Keratinocyte (primary cell): ENCODE results near the gene S100A14. TPM values are rescaled to one million over a fixed set of nuclear protein-coding genes. Genes with fewer than 3 reads are reported as not detected.
"Not testable (repeated sequence)": the region's sequence is repeated elsewhere in the genome, so short reads cannot be mapped to it uniquely, and the experiment has no call there.

Experiments
- DNase-seq: peaks from one replicate; pipeline ENCODE4 v3.0.0-alpha.2; 2011; ENCODE audit warnings: low read depth, missing footprints, low spot score
- FAIRE-seq: peaks from 2 replicates; lab custom pipeline; 2011; peaks lifted over from hg19 to GRCh38; lab: Jason Lieb, UNC
- H2AFZ ChIP-seq: 2 replicates; pipeline ENCODE4 v1.6.0; 2012; ENCODE audit warnings: low read length, control low read depth, inconsistent platforms; ENCODE audit not compliant: control insufficient read depth
- H3K27ac ChIP-seq: 2 replicates; pipeline ENCODE4 v1.5.1; 2011; ENCODE audit warnings: low read length; ENCODE audit not compliant: control insufficient read depth, insufficient read depth
- H3K27me3 ChIP-seq: 3 replicates; pipeline ENCODE4 v1.6.0; 2011; ENCODE audit warnings: low read length; ENCODE audit not compliant: control insufficient read depth, insufficient read depth; ENCODE audit errors: extremely low read depth
- H3K36me3 ChIP-seq, 2 experiments: 2 replicates in 1 of 2; 3 replicates in 1 of 2; pipeline ENCODE4 v1.5.1; 2011; ENCODE audit warnings: low read length in 2 of 2, mild to moderate bottlenecking in 1 of 2; ENCODE audit not compliant: control insufficient read depth in 2 of 2, insufficient read depth in 2 of 2; ENCODE audit errors: extremely low read depth in 1 of 2
- H3K4me1 ChIP-seq: 3 replicates; pipeline ENCODE4 v1.5.1; 2011; ENCODE audit warnings: low read length; ENCODE audit not compliant: control insufficient read depth, insufficient read depth; ENCODE audit errors: extremely low read depth
- H3K4me2 ChIP-seq: 3 replicates; pipeline ENCODE4 v1.6.0; 2011; ENCODE audit warnings: low read depth, low read length; ENCODE audit not compliant: control insufficient read depth, insufficient read depth; ENCODE audit errors: extremely low read depth
- H3K4me3 ChIP-seq, 3 experiments: fragments of 200-600 bp in 1 of 3; sonication (generic) in 1 of 3; 2 replicates in 2 of 3; 3 replicates in 1 of 3; pipeline ENCODE4 v1.5.1; 2011 to 2016; ENCODE audit warnings: low read length in 3 of 3, mild to moderate bottlenecking in 3 of 3, control low read depth in 2 of 3, inconsistent platforms in 1 of 3, low read depth in 1 of 3, mixed read lengths in 1 of 3, mixed run types in 1 of 3, moderate library complexity in 1 of 3; ENCODE audit not compliant: control insufficient read depth in 2 of 3, insufficient read depth in 2 of 3; ENCODE audit errors: extremely low read depth in 1 of 3
- H3K79me2 ChIP-seq: 2 replicates; pipeline ENCODE4 v1.6.0; 2012; ENCODE audit warnings: low read length; ENCODE audit not compliant: control insufficient read depth, insufficient read depth
- H3K9ac ChIP-seq: 3 replicates; pipeline ENCODE4 v1.6.0; 2011; ENCODE audit warnings: low read length; ENCODE audit not compliant: control insufficient read depth, insufficient read depth; ENCODE audit errors: extremely low read depth
- H3K9me1 ChIP-seq: 3 replicates; pipeline ENCODE4 v1.6.0; 2011; ENCODE audit warnings: low read length; ENCODE audit not compliant: control insufficient read depth, insufficient read depth; ENCODE audit errors: extremely low read depth
- H3K9me3 ChIP-seq: 2 replicates; pipeline ENCODE4 v1.5.1; 2012; ENCODE audit warnings: low read depth, low read length; ENCODE audit not compliant: control insufficient read depth
- H4K20me1 ChIP-seq: 3 replicates; pipeline ENCODE4 v1.6.0; 2011; ENCODE audit warnings: low read length; ENCODE audit not compliant: control insufficient read depth, insufficient read depth; ENCODE audit errors: extremely low read depth
- CTCF ChIP-seq, 3 experiments: IDR thresholded peaks in 1 of 3; conservative IDR thresholded peaks in 1 of 3; optimal IDR thresholded peaks in 1 of 3; 2 replicates in 2 of 3; 3 replicates in 1 of 3; pipeline versions ENCODE3 to v1.5.1; 2011; ENCODE audit warnings: low read length in 3 of 3, mild to moderate bottlenecking in 3 of 3, moderate library complexity in 2 of 3, control low read depth in 1 of 3, inconsistent platforms in 1 of 3; ENCODE audit not compliant: insufficient read depth in 2 of 3; ENCODE audit errors: extremely low read depth in 1 of 3
- EZH2 ChIP-seq: IDR thresholded peaks from one replicate; pipeline ENCODE4 v1.6.1; 2012; ENCODE audit warnings: inconsistent platforms, mild to moderate bottlenecking, low read length, moderate library complexity
- dilution Hi-C: fragments of 300-500 bp; cut with MboI; formaldehyde crosslinking; loops from one replicate; pipeline ENCODE4 v1.7.0; 2020; ENCODE audit warnings: low sequenced_read_pairs; ENCODE audit not compliant: extremely low pct_ligation_motif_present
- polyA plus RNA-seq, 5 experiments: library from polyadenylated mRNA; depleted of rRNA in 3 of 5; stranded (reverse) in 3 of 5; stranded (forward) in 1 of 5; unstranded in 1 of 5; fragments of >200 nt; gene quantifications; 1 replicate in 1 of 5; 2 replicates in 3 of 5; 3 replicates in 1 of 5; pipeline versions ENCODE4 v1.2.1 to v1.2.3, GENCODE V29; 2011 to 2012; ENCODE audit warnings: missing spikeins in 2 of 5, low read depth in 1 of 5, low replicate concordance in 1 of 5

Gene S100A14
- polyA plus RNA-seq, 1 donor (not counting 4 experiments of a cell fraction or from before 2014, with no cell fraction given), result 1,394 TPM

GRCh38 chr1:153640861-153641260, 24.7 kb upstream of the S100A14 start:
- Histone ChIP-seq H3K4me3 (no peak overlapping the region), H3K9me3 (no peaks in the 10 kb centered on the region), H3K27me3 (no peaks in the 10 kb centered on the region), H4K20me1 (peaks cover 6% of the 10 kb centered on the region), H2AFZ (no peak overlapping the region), H3K9ac (no peak overlapping the region), H3K36me3 (peaks cover 38 to 76% of the 10 kb centered on the region in 2 experiments), H3K27ac (no peak overlapping the region), H3K9me1 (no peaks in the 10 kb centered on the region), H3K79me2 (peaks cover 42% of the 10 kb centered on the region), H3K4me2 (no peak overlapping the region), H3K4me1 (peaks cover 7% of the 10 kb centered on the region)
- no peak for FAIRE-seq
- TF ChIP-seq CTCF (optimal IDR thresholded peaks at IDR 0.05 in 1 of 3, IDR thresholded peaks at IDR 0.05 in 1 of 3, conservative IDR thresholded peaks at IDR 0.05 in 1 of 3; ENCODE audit: extremely low read depth in 1 of 3, insufficient read depth in 2 of 3, low read length in 3 of 3) (no peak), EZH2 (no peak)
- dilution Hi-C loops, result no loop called here
- no peak for DNase-seq

- H3K27me3 ChIP-seq, H3K9ac ChIP-seq, H3K9me1 ChIP-seq, H3K27ac ChIP-seq, FAIRE-seq, H3K4me1 ChIP-seq, H2AFZ ChIP-seq, dilution Hi-C loops, H4K20me1 ChIP-seq, H3K9me3 ChIP-seq, DNase-seq, H3K4me3 ChIP-seq, H3K4me2 ChIP-seq: not testable (repeated sequence)
- Histone ChIP-seq H3K36me3 (peaks cover 39 to 73% of the 10 kb centered on the region in 2 experiments), H3K79me2 (peaks cover 49% of the 10 kb centered on the region)
Measured at GRCh38 chr1:153640213-153640612, 24.1 kb upstream of the S100A14 start.

GRCh38 chr1:153639280-153639679, 23.2 kb upstream of the S100A14 start:
- FAIRE-seq (no peak), DNase-seq (no peak)
- peaks cover 6% of the 10 kb centered on the region for H4K20me1 ChIP-seq
- no peak for TF ChIP-seq EZH2
- TF ChIP-seq CTCF (optimal IDR thresholded peaks at IDR 0.05 in 1 of 3, IDR thresholded peaks at IDR 0.05 in 1 of 3, conservative IDR thresholded peaks at IDR 0.05 in 1 of 3; ENCODE audit: extremely low read depth in 1 of 3, insufficient read depth in 2 of 3, low read length in 3 of 3), result no peak
- no peak overlapping the region for H3K4me3 ChIP-seq
- no peak overlapping the region for H3K4me2 ChIP-seq
- dilution Hi-C loops, result no loop called here
- H3K4me1 ChIP-seq, result peaks cover 7% of the 10 kb centered on the region
- H3K9me3 ChIP-seq, result no peaks in the 10 kb centered on the region
- no peak overlapping the region for H2AFZ ChIP-seq
- no peaks in the 10 kb centered on the region for H3K9me1 ChIP-seq
- peaks cover 57% of the 10 kb centered on the region for H3K79me2 ChIP-seq
- H3K9ac ChIP-seq, result no peak overlapping the region
- no peak overlapping the region for H3K27ac ChIP-seq
- no peaks in the 10 kb centered on the region for H3K27me3 ChIP-seq
- H3K36me3 ChIP-seq, result peaks cover 37 to 68% of the 10 kb centered on the region in 2 experiments
